ENCODE results near the gene UNC119B. TPM values are rescaled to one million over a fixed set of nuclear protein-coding genes. Genes with fewer than 3 reads are reported as not detected.
"Not testable (repeated sequence)": the region's sequence is repeated elsewhere in the genome, so short reads cannot be mapped to it uniquely, and the experiment has no call there.

The UNC119B gene
- total RNA-seq, 1 donor from 2014 or later: 11.5 TPM

GRCh38 chr12:120724720-120725119, 14.5 kb downstream of the UNC119B start:
- Histone ChIP-seq H3K9me3 (replicated peaks) (no peaks in the 10 kb centered on the region), H3K4me1 (peaks cover 47% of the 10 kb centered on the region), H3K36me3 (peaks cover 77% of the 10 kb centered on the region), H3K27ac (replicated peaks) (no peak overlapping the region), H3K27me3 (ENCODE audit: low read depth) (no peaks in the 10 kb centered on the region), H3K4me3 (no peak overlapping the region)
- no peak for DNase-seq
- intact Hi-C loops (cut with micrococcal nuclease): no loop called here
- TF ChIP-seq CTCF (IDR thresholded peaks at IDR 0.05; ENCODE audit: borderline replicate concordance): no peak

- Histone ChIP-seq H3K4me1 (peaks cover 42% of the 10 kb centered on the region), H3K27me3 (ENCODE audit: low read depth) (no peaks in the 10 kb centered on the region), H3K27ac (replicated peaks) (peak overlapping the region; percentile 92), H3K4me3 (peak overlapping the region; percentile 95), H3K36me3 (peaks cover 77% of the 10 kb centered on the region), H3K9me3 (replicated peaks) (no peaks in the 10 kb centered on the region)
- intact Hi-C loops (cut with micrococcal nuclease): no loop called here
- no peak for DNase-seq
- no peak for TF ChIP-seq CTCF (IDR thresholded peaks at IDR 0.05; ENCODE audit: borderline replicate concordance)
These were observed 14.9 kb downstream of the UNC119B start for GRCh38 chr12:120725151-120725658.

- peak; percentile 15 for TF ChIP-seq CTCF (IDR thresholded peaks at IDR 0.05; ENCODE audit: borderline replicate concordance)
- H3K27me3 ChIP-seq (ENCODE audit: low read depth): no peaks in the 10 kb centered on the region
- peak; percentile 92 for DNase-seq
- H3K36me3 ChIP-seq: peaks cover 77% of the 10 kb centered on the region
- peaks cover 36% of the 10 kb centered on the region for H3K4me1 ChIP-seq
- H3K4me3 ChIP-seq: peak within 1 kb of the TSS; percentile 95
- intact Hi-C loops (cut with micrococcal nuclease): no loop called here
- H3K9me3 ChIP-seq (replicated peaks): no peaks in the 10 kb centered on the region
- peak within 1 kb of the TSS; percentile 92 for H3K27ac ChIP-seq (replicated peaks)
These were observed 15.6 kb downstream of the UNC119B start, which contains the start of gene ACADS for GRCh38 chr12:120725659-120726509. Gene ACADS, plus strand, starts transcription at chr12:120725826. Its CDS starts 60 bp downstream, at chr12:120725886.

GRCh38 chr12:120726510-120726793, 16.2 kb downstream of the UNC119B start:
- peaks cover 74% of the 10 kb centered on the region for H3K36me3 ChIP-seq
- no peaks in the 10 kb centered on the region for H3K27me3 ChIP-seq (ENCODE audit: low read depth)
- H3K9me3 ChIP-seq (replicated peaks): no peaks in the 10 kb centered on the region
- DNase-seq: no peak
- intact Hi-C loops (cut with micrococcal nuclease): no loop called here
- H3K4me1 ChIP-seq: peaks cover 30% of the 10 kb centered on the region
- peak overlapping the region; percentile 95 for H3K4me3 ChIP-seq
- TF ChIP-seq CTCF (IDR thresholded peaks at IDR 0.05; ENCODE audit: borderline replicate concordance): no peak
- H3K27ac ChIP-seq (replicated peaks): peak overlapping the region; percentile 92

- H3K27ac ChIP-seq (replicated peaks): peak overlapping the region; percentile 92
- H3K9me3 ChIP-seq (replicated peaks): no peaks in the 10 kb centered on the region
- peak overlapping the region; percentile 95 for H3K4me3 ChIP-seq
- H3K4me1 ChIP-seq: peaks cover 28% of the 10 kb centered on the region
- intact Hi-C loops (cut with micrococcal nuclease): no loop called here
- H3K36me3 ChIP-seq: peaks cover 69% of the 10 kb centered on the region
- DNase-seq: no peak
- H3K27me3 ChIP-seq (ENCODE audit: low read depth): no peaks in the 10 kb centered on the region
- TF ChIP-seq CTCF (IDR thresholded peaks at IDR 0.05; ENCODE audit: borderline replicate concordance): no peak
These were observed 16.7 kb downstream of the UNC119B start for GRCh38 chr12:120726961-120727360.

GRCh38 chr12:120732198-120732597, 21.9 kb downstream of the UNC119B start:
- H3K27me3 ChIP-seq (ENCODE audit: low read depth); H3K4me3 ChIP-seq; H3K9me3 ChIP-seq (replicated peaks); intact Hi-C loops (cut with micrococcal nuclease); H3K27ac ChIP-seq (replicated peaks); H3K4me1 ChIP-seq; DNase-seq: not testable (repeated sequence)
- peaks cover 47% of the 10 kb centered on the region for H3K36me3 ChIP-seq
